DOHH2 (cell line): ENCODE data around the gene ARHGEF26.

Source experiments
- H3F3A ChIP-seq: fragments of 200-600 bp; sonication (generic), shearing (Covaris generic); 2 replicates; pipeline ENCODE4 v1.6.0; 2016; ENCODE audit warnings: antibody characterized with exemption, mild to moderate bottlenecking; ENCODE audit not compliant: control insufficient read depth, insufficient read depth
- H3K27ac ChIP-seq: fragments of 200-600 bp; sonication (generic); 2 replicates; pipeline ENCODE4 v1.5.1; 2014; ENCODE audit warnings: low read depth, mild to moderate bottlenecking, low read length, moderate library complexity
- H3K27me3 ChIP-seq: fragments of 200-600 bp; sonication (generic); 2 replicates; pipeline ENCODE4 v1.6.1; 2014; ENCODE audit warnings: mild to moderate bottlenecking, low read length, mixed read lengths; ENCODE audit not compliant: control insufficient read depth
- H3K36me3 ChIP-seq: fragments of 200-600 bp; sonication (generic); 2 replicates; pipeline ENCODE4 v1.6.1; 2014; ENCODE audit warnings: mild to moderate bottlenecking, low read length, moderate library complexity, mixed read lengths; ENCODE audit not compliant: control insufficient read depth
- H3K4me1 ChIP-seq: fragments of 200-600 bp; sonication (generic); 2 replicates; pipeline ENCODE4 v1.6.1; 2014; ENCODE audit warnings: mild to moderate bottlenecking, low read length, mixed read lengths; ENCODE audit not compliant: control insufficient read depth
- H3K4me2 ChIP-seq: fragments of 200-600 bp; sonication (generic); 2 replicates; pipeline ENCODE4 v1.6.0; 2014; ENCODE audit warnings: mild to moderate bottlenecking, low read length, moderate library complexity
- H3K4me3 ChIP-seq: fragments of 200-600 bp; sonication (generic); 2 replicates; pipeline ENCODE4 v1.5.1; 2014; ENCODE audit warnings: mild to moderate bottlenecking, low read length, mixed read lengths
- H3K79me2 ChIP-seq: fragments of 200-600 bp; sonication (generic); 2 replicates; pipeline ENCODE4 v1.6.1; 2014; ENCODE audit warnings: mild to moderate bottlenecking, low read length, mixed read lengths; ENCODE audit not compliant: control insufficient read depth
- H3K9me2 ChIP-seq: fragments of 200-600 bp; sonication (generic); replicated peaks from 2 replicates; pipeline ENCODE4 v1.6.1; 2014; ENCODE audit warnings: mild to moderate bottlenecking, low read length, mixed read lengths; ENCODE audit not compliant: control insufficient read depth
- H3K9me3 ChIP-seq: fragments of 200-600 bp; sonication (generic); 2 replicates; pipeline ENCODE4 v1.6.1; 2014; ENCODE audit warnings: antibody characterized with exemption, low read length, mixed read lengths; ENCODE audit not compliant: control insufficient read depth, insufficient read depth
- H4K20me1 ChIP-seq: fragments of 200-600 bp; sonication (generic); 2 replicates; pipeline ENCODE4 v1.6.0; 2014; ENCODE audit warnings: low read depth, mild to moderate bottlenecking, antibody characterized with exemption, low read length, moderate library complexity; ENCODE audit not compliant: control insufficient read depth, insufficient read depth
- EZH2phosphoT487 ChIP-seq: fragments of 200-600 bp; sonication (generic); IDR thresholded peaks from 2 replicates; pipeline ENCODE4 v1.6.1; 2017; ENCODE audit warnings: borderline replicate concordance, mild to moderate bottlenecking, antibody characterized with exemption, low read length, moderate library complexity, mixed read lengths
- TF ChIP-seq, protein P1 (sequence below): fragments of 200-600 bp; sonication (generic); IDR thresholded peaks from one replicate; pipeline ENCODE4 v1.5.1; 2014; ENCODE audit warnings: antibody characterized with exemption, mild to moderate bottlenecking, low read depth, low read length; ENCODE audit not compliant: poor library complexity, severe bottlenecking

ARHGEF26 gene

DNA sequence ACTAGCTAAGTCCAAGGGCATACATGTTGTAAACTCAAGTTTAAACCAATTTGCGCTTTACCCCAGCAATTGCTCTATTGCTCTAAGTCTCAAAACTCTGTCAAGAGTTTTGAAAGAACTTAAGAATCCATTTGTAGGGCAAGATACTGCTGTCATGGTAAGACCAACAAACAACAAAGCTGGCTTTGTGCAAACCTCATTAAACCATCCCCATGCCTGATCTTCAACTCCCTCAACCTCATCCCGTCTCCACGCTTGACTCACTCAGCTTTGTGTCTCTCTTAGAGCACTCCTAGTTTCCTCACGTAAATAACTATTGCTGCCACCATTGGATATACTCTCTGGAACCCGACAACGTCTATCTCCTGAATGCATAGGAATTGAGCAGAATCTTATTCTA, 20.6 kb upstream of the ARHGEF26 start:
- Histone ChIP-seq H3K27me3 (no peaks in the 10 kb centered on the region), H3K27ac (no peak overlapping the region), H3K4me1 (no peaks in the 10 kb centered on the region), H3F3A (no peaks in the 10 kb centered on the region), H3K79me2 (no peaks in the 10 kb centered on the region), H3K9me3 (no peaks in the 10 kb centered on the region), H3K4me2 (no peak overlapping the region), H3K4me3 (no peak overlapping the region), H3K36me3 (no peaks in the 10 kb centered on the region), H3K9me2 (no peaks in the 10 kb centered on the region), H4K20me1 (no peaks in the 10 kb centered on the region)
- TF ChIP-seq, protein P1, sequence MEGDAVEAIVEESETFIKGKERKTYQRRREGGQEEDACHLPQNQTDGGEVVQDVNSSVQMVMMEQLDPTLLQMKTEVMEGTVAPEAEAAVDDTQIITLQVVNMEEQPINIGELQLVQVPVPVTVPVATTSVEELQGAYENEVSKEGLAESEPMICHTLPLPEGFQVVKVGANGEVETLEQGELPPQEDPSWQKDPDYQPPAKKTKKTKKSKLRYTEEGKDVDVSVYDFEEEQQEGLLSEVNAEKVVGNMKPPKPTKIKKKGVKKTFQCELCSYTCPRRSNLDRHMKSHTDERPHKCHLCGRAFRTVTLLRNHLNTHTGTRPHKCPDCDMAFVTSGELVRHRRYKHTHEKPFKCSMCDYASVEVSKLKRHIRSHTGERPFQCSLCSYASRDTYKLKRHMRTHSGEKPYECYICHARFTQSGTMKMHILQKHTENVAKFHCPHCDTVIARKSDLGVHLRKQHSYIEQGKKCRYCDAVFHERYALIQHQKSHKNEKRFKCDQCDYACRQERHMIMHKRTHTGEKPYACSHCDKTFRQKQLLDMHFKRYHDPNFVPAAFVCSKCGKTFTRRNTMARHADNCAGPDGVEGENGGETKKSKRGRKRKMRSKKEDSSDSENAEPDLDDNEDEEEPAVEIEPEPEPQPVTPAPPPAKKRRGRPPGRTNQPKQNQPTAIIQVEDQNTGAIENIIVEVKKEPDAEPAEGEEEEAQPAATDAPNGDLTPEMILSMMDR = no peak
- no peak for TF ChIP-seq EZH2phosphoT487

DNA sequence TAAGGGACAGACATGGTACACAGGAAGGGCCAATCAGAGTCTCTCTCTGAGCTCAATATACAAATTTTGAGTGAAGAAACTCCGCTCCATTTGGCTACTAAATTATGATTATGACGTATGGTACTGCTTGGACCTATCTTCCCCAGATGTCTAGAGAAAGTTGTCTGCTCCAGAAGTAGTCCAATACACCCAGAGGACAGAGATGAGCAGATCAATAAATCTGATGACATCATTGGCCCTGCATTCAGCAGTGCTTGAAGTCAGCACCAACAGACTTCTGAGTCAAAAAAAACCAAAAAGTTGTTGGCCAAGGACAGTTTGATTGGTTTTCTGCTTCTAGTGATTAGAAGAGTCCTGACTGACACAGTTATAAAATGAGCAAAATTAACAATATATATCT, 19.9 kb upstream of the ARHGEF26 start:
- H3K4me3 ChIP-seq = no peak overlapping the region
- TF ChIP-seq, protein P1 = no peak
- TF ChIP-seq EZH2phosphoT487 = no peak
- H3K4me2 ChIP-seq = no peak overlapping the region
- H3K4me1 ChIP-seq = no peaks in the 10 kb centered on the region
- H3K27ac ChIP-seq = no peak overlapping the region
- H3K9me3 ChIP-seq = no peaks in the 10 kb centered on the region
- H3K9me2 ChIP-seq = no peaks in the 10 kb centered on the region
- no peaks in the 10 kb centered on the region for H3K27me3 ChIP-seq
- H3K36me3 ChIP-seq = no peaks in the 10 kb centered on the region
- no peaks in the 10 kb centered on the region for H4K20me1 ChIP-seq
- H3F3A ChIP-seq = no peaks in the 10 kb centered on the region
- H3K79me2 ChIP-seq = no peaks in the 10 kb centered on the region

DNA sequence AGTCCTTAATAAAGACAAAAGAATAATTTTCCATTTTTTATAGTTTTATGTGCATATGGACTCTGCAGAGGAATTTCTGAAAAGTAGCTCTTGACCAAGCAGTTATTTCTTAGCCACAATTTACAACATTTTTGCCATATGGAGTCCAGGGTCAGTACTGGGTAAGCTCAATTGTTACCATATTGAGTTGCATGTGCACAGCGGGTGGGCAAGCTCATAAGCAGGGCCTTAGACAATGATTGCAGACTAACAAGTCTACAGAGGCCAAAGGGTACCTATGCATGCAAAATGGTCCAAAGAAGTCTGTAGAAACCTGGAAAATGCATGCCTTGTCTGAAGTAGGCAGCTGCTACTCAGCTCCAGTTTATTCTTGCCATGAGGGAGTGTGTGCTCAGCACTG, 19.0 kb upstream of the ARHGEF26 start:
- no peaks in the 10 kb centered on the region for H3K9me3 ChIP-seq
- no peaks in the 10 kb centered on the region for H4K20me1 ChIP-seq
- H3K27me3 ChIP-seq = no peaks in the 10 kb centered on the region
- H3K4me1 ChIP-seq = no peaks in the 10 kb centered on the region
- H3K27ac ChIP-seq = no peak overlapping the region
- H3K9me2 ChIP-seq = no peaks in the 10 kb centered on the region
- H3F3A ChIP-seq = no peaks in the 10 kb centered on the region
- H3K4me3 ChIP-seq = no peak overlapping the region
- no peaks in the 10 kb centered on the region for H3K79me2 ChIP-seq
- H3K4me2 ChIP-seq = no peak overlapping the region
- TF ChIP-seq, protein P1 = no peak
- no peak for TF ChIP-seq EZH2phosphoT487
- H3K36me3 ChIP-seq = no peaks in the 10 kb centered on the region
